HG02870 (cell line): ENCODE data around the gene LGI1.
A peak's percentile ranks its signal among the peaks of the same experiment; 100 is the strongest.

Experiments used
- ATAC-seq: cut with Tn5 transposase; IDR thresholded peaks from one replicate; pipeline ENCODE4 v1.9.1; 2021; ENCODE audit warnings: mild to moderate bottlenecking, moderate library complexity; ENCODE audit not compliant: unreplicated experiment

The LGI1 gene

DNA sequence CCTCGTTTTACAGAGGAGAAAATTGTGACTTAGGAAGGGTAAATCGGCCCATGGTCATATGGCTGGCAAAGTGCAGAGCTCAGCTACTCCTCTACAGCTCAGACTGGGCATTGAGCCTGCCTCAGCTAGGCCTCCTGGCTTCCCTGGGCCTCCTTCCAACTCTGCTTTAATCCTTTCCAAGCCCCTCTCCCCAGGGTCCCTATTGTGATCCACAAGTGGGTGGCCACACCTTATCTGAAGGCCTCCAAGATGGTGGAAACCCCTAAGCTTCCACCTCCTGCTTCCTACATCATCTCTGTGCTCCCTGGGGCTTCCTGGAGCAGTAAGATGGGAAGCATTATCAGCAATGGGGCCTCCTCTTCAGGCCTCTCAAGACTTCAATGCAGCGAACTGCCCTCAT, 3.0 kb upstream of the LGI1 start:
- no peak for ATAC-seq

DNA sequence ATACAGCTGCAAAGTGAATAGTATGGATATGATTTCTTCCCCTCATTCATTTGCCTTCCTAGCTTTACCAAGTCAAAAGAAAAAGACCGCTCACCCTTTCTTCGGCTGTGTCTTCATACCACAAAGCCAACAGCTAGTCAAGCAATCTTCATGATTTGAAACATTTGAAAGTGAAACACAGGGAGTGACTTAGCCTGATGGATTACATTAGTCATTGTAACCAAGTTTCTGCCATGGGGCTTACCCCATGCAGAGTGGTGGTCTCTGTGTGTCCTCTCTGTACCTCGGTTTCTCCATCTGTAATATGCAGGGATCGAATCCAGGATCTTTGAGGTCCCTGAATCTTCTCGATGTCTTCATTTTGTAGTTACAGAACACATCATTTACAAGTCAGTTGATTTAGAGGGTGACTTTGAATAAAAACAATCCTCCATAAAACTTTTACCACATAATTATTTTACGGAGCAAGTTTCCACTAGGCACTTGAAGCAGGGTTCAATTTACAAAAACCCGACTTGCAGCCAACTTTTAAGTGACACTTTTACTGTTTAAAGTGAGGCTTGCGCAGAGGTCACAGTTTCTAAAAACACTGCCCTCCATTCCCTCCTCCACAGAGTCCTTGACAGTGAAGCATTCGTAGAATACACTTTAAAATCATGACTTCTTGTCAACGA, 2.2 kb upstream of the LGI1 start:
- no peak for ATAC-seq

DNA sequence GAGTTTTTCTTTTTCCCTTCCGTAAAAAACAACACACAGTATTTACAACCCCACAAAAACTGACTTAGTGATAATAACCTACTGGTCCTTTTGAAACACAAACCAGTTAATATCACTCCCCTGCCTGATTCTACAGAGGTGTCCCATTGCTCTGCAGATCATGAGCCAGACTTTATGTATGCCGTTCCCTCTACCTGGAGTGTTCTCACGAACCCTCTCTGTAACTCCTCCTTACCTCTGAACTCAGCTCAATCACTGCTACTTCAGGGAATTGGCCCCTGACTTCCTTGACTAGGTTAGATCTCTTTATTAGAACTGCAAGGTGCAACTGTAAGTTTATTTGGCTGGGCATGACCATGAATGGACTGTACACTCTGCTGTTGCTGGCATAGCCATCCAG, 1.6 kb upstream of the LGI1 start:
- no peak for ATAC-seq

DNA sequence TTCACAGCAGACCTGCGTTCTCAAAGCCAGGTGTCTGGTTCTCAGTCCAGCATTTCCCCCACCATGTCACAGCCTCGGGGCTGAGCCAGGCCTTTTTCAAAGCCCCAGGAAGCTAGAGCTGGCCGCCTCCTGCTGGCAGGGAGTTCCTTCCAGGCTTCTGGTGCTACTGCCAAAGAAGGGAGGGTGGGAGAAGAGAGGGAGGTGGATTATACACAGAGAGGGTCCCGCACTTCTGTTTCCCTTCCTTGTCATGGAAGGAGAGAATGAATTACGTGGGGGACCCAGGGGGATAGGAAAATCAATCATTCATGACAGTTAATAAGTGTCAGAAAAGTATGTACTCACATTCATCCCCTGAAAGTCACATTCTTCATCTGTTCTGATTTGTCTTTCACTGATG, 600 bp upstream of the LGI1 start:
- ATAC-seq = no peak

DNA sequence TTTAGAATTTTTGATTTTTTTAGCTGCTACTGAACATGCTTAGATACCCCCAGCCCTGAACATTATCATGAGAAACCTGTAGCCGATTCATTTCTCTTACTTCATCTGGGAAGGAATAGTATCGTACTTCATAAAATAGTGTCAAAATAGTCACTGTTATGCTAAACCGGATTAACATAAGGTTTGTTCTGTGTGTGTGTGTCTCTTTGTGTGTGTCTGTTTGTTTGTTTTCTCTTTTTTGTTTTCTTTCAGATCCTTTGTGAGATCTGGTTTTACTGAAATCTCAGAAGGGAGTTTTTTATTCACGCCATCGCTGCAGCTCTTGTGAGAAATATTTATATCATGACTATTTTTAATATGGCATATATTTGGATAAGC, 761 bp downstream of the LGI1 start:
- ATAC-seq = no peak

DNA sequence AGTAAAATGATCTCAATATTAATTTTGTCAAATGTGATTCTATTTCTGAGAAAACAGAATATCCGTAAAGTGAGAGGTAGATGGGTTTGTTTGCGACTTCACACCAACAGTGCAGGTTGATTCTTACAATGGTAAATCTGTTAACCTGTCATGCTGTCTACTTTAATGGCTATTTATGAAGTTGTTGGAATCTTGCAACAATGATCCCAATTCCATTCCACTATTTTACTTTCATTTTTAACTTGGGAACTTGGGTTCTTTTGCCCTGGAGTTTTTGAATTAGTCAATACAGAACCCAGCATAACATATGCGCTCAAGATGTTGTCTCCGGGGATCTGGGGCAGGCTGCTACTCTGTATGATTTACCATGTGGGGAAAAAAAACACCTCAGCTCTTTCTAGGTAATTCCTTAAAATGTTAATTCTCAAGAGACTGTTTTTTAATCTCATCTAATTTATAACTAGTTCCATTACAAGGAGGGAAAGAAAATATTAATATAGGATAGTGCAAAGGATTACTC, 1.2 kb downstream of the LGI1 start:
- no peak for ATAC-seq

DNA sequence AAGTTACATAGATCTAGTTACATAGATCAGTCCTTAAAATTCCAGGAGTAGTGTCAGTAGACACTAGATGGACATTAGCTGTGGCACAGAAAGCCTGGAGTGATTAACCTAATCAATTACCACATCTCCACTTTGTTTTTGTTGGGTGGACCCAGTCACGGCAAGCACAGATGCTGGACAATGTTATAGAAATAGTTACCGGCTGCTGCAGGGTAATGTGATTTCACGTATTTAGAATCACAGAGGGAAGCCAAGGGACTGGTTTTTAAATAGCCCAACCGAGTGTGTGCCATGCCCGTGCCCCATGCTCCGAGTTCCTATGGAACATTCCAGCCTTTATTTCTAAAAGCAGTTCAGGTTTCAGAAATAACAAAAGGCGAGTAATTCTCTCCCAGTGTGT, 2.8 kb downstream of the LGI1 start:
- no peak for ATAC-seq

DNA sequence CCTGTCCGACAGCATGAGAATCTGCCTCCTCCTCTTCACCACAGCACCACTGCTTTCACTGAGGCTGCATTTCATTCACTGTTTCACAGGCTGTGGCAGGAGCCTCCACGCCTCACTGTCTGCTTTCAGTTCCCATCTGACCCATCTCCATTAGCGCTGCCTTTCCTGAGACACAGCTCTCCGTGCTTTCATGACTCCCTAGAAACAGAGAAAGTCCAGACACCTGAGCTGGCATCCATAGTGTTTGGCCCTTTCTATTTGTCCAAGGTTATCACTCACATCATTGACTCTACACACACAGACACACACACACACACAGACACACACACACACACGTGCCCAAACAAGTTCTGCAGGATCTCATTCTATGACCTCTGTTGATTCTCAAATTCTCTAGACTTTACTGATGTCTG, 5.2 kb downstream of the LGI1 start:
- peak; percentile 85 for ATAC-seq

DNA sequence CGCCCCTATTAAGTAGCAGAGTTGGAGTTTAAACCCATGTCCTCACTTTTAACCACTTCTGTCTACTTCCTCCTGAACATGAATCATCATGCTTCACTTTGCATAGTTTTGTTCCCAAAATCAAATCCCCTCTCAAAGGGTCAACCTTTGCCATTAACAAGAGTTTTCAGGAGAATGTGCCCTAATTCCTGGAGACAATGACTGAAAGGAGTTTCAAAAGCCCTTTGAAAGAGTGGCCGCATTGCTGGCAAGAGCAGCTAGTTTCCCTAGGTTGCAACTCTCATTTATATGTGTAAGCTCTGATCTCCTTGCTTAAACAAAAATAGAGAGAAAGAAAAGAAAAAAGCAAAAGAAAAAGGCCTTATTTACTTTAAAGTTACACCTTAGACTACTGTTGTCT, 9.2 kb downstream of the LGI1 start:
- ATAC-seq = no peak

DNA sequence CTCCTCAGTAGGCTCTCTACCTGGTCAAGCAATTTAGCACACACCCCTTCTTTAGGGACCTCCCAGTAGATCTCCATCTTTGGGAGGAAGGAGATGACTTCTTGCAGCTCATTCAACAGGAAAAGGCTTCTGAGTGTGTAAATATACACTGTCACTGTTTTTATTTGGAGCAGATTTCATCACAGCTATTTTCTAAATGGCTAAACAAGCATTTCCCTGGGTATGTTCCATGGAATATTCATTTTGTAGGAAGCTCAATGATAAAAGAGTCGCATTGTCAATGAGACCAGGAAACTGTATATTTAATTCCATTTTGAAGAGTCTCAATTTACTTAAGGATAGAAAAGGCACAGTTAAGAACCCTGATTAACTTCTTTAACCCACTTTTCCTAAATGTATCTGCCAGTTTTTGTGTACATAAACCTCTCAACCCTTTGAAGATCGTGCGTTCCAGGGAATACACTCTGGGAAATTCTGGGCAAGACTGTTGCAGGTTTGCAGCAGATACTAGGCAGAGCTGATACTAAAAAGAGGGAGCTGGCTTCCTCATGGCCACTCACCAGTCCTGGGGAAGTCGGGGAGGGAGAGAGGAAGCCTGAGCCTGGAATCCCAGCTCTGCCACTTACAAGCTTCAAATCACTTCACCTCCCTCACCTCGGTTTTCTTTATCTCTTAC, 10.1 kb downstream of the LGI1 start:
- no peak for ATAC-seq

DNA sequence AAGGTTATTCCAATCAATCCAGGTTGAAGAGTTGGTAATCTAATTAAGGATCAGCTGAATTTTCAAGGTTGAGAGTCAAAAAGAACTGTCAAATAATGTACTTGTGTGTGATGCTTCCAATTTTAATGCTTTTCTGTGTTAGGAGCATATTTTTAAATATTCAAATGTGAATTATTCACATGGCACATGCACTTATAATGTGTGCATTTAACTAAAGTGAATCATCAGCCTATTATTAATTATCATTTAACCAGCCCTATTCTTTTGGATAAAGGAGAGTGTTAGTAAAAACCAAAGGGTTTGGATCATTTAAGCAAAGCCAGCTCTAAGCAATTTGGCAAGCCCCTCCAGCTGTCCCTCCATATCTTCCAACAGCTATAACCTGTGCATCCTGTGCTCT, 11.2 kb downstream of the LGI1 start:
- ATAC-seq = no peak

DNA sequence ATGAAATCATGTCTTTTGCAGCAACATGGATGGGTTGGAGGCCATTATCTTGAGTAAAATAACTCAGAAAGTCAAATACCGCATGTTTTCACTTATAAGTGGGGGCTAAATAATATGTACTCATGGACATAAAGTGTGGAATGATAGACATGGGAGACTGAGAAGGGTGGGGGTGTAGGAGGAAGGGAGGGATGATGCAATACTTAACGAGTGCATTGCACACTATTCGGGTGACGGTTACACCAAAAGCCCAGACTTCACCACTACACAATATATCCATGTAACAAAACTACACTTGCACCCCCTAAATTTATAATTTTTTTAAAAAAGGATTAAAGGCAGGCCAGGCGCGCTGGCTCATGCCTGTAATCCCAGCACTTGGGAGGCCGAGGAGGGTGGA, 13.6 kb downstream of the LGI1 start:
- ATAC-seq = no peak

DNA sequence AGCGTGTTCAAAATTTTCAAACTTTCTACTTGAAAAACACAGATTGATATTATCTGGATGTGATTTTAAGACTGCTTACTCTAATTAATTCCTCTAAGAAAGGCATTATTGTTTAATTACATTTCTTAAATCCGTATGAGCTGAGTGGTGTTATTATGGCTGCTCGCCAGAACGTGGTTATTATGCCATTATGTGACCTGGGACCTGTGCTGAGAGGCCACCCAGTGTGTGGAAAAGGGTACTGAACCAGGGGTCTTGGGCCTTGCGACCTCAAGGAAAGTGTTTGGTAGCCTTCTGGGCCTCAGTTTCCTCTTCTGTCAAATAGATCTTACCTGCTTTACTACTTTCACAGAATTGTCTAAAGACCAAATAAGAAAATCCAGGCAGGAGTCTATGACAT, 15.4 kb downstream of the LGI1 start:
- no peak for ATAC-seq

DNA sequence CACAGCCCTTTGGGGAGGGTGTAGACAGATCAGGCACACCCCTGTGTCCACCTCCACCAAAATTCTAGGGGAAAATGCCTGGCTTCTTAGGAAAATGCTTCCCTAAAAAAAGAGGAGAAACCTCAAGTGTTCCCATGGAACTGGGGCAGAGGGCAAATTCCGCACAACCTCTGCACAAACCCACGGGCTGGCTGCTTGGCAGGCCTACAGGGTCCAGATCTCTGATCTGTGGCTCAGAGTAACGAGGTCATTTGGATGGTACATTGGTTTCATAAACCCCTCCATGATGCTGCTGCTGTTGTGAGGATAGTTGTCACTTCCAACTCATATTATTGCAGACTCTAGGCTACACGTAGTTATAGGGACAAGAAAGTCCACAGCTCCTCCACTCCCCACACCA, 16.0 kb downstream of the LGI1 start:
- no peak for ATAC-seq

DNA sequence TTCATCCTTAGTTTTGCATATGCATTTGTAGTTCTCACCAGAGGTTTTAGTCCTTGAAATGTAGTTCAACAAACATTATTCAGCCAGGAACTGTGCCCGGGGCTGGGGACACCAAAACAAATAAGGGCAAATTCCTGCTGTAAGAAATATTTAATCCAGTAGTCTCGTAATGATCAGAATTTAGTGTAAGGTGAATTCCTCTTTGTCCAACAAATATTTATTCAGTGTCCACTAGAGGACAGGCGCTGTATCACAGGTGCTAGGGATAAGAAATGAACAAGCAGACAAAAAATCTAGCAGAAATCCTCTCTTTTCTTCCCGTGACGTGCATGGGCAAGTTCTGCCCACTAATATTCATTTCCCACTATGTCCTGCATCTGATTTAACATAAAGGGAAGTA, 17.6 kb downstream of the LGI1 start:
- ATAC-seq = no peak

DNA sequence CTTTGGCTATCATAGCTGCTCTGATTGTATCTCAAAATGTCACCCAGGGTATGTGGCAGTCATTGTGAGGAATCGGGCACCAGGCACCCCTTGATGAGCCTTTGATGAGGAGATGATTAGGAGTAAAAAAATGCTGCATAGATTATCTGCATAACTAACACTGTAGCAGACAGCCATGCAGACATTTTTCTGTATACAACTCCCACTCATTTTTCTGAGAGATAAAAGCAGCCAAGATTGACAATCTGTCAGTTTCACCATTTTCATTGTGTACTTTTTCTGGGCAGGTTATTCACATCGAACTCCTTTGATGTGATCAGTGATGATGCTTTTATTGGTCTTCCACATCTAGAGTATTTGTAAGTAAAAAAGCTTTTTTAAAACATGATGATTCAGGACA, 19.4 kb downstream of the LGI1 start:
- ATAC-seq = no peak

DNA sequence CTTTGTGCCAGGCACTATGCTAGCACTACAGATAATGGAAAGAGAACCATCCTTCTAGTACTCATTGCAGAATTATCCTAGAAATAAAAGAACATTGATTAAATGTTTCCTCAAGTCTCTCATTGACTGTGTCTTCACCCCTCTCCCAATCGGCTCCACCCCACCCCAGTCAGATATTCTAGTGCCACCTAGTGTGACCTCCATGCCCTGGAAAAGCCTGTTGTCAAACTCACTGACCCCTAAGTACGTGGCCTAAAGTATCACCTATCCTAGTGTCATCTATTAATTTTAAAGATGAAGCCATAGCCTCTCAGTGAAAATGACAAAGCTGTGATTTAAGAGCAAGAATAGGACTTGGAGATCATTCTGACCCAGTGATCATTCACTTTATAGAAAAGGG, 26.3 kb downstream of the LGI1 start:
- ATAC-seq = no peak

DNA sequence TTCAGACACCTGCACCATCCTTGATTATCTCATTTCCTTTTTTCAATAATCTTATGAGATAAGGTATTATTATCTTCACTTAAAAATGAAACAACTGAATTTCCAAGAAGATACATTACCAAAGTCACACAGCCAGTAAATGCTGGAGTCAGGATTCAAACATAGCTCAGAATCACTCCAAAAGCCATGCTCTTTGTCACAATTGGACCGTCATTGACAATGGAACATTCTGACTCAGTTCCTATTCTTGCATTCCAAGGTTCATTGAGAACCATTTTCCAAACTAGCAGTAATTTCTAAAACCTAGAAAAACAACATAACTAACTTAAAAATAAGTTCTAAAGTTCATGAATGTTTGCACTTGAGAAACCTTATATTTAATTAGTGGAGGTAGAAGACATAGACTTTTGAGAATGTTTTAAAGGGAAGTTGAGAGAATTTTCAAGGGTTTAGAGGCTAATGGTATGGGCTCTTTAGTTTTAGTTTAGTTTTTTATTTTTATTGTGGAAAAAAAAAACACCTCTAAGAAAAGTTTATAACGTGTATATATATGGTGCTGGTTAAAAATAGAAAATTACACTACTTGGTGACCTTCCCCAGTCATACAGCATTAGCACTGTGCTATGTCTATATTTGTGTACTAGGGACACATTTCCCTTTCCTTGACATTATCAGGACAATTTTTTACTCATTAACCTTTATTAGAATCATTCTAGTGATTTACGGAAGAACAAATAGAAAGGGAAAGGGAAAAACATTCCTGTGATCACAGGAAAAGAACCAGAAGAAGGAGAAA, 30.9 kb downstream of the LGI1 start:
- ATAC-seq = no peak

DNA sequence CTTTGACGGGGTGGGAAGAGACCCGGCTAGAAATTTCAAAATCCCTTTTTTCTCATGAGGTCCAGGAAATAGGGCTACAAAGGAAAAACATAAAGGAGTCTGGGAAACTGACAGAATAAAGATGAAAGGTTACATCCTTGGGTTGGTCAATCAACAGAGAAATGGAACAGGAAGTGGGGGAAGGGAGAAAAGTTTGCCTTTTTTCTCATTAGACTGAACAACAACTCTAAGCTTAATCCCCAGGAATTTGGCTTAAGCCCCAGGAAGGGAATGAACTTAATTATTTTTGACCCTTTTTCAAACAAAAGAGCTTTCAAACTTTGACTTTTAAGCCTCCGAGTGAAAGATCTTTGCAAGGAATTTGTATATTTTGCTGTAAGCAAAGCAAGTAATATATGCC, 32.7 kb downstream of the LGI1 start:
- no peak for ATAC-seq

DNA sequence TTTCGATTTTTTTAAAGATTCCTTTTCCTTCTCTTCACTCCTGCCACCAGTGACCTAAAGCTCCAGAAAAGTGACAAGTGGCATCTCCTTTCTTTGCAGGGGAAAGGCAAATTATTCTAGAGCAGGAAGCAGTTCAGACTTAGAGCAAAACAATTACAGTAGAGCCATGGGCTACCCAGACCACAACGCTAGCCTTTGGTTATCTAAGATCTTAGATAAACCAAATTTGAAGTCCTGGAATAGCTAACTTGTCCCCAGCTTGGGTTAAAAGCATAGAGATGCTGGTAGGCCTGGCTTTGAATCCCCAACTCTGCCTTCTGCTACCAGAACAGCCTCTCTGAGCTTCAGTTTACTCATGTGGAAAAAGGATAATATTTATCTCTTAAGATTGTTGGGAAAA, 38.4 kb downstream of the LGI1 start:
- no peak for ATAC-seq

DNA sequence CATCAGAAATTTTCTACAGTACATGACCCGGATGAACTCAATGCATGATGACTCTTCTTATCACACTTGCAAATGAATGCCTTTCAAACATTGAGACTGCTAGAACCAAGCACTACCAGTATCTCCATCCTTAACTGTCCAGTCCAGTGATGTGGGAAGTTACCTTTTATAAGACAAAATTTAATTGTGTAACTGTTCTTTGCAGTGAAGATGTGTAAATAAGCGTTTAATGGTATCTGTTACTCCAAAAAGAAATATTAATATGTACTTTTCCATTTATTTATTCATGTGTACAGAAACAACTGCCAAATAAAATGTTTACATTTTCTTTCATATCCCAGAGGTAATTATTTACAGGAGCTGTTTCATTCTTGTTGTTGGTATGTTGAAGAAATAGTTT, 40.1 kb downstream of the LGI1 start:
- ATAC-seq = no peak

DNA sequence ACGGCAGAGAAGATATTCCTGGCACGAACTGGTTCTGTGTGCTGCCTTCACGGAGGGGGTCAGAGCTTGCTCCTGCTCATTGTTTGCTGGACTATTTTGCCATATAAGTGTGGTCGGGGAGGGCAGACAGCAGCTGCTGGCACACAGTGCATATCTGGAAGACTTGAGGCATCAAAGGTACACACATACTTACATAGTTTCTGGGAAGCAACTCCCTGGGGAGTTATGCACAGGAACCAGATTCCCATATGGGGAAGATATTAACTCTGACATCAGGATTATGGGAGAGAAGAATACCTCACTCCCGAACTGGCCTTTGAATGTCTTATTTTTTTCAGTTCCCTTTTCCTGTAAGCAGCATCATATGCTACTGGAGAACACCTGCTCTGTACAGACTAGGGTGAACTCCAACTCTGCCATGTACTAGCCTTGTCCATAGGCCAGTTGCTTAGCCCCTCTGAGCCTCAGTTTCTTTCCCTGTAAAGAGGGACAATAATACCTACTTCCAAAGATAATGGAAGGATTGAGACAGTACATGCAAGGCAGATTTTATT, 41.5 kb downstream of the LGI1 start:
- ATAC-seq = no peak
